Panc1 (cell line): ENCODE measurements around the gene EPHA6. TPM values are rescaled to one million over a fixed set of nuclear protein-coding genes. Genes with fewer than 3 reads are reported as not detected.

ENCODE experiments used
- ATAC-seq: fragments of 200-7000 bp; cut with Tn5 transposase; 2 replicates; pipeline ENCODE4 v1.9.1; 2020; ENCODE audit warnings: mild to moderate bottlenecking, moderate library complexity
- Bru-seq: library from RNA; stranded (reverse); fragments of 400-500 nt; gene quantifications from one replicate; lab custom pipeline; 2021; lab: Mats Ljungman, UMichigan
- BruChase-seq, 2 experiments: library from RNA; stranded (reverse); fragments of 400-500 nt; gene quantifications; one replicate each; lab custom pipeline; 2021; lab: Mats Ljungman, UMichigan
- BruUV-seq: library from RNA; stranded (reverse); fragments of 400-500 nt; replicated peaks from 2 replicates; lab custom pipeline; 2021; lab: Mats Ljungman, UMichigan
- CTCF ChIA-PET: fragments of 300-600 bp; sonication (Branson Sonifier 250); formaldehyde crosslinking; loops from one replicate; lab custom pipeline; 2022; ENCODE audit warnings: antibody characterized with exemption; lab: Charles Lee
- POLR2A ChIA-PET: fragments of 300-600 bp; sonication (Branson Sonifier 250); formaldehyde crosslinking; loops from one replicate; lab custom pipeline; 2022; ENCODE audit warnings: antibody characterized with exemption; lab: Charles Lee
- DNase-seq: peaks from one replicate; pipeline ENCODE4 v3.0.0-alpha.2; 2010; ENCODE audit warnings: low read depth, low spot score
- H3K27ac ChIP-seq: 2 replicates; pipeline ENCODE4 v1.5.1; 2011; ENCODE audit warnings: mild to moderate bottlenecking, low read length, inconsistent platforms
- H3K27me3 ChIP-seq: fragments of 200-500 bp; sonication (Bioruptor generic); 2 replicates; pipeline ENCODE4 v1.6.0; 2014; ENCODE audit warnings: low read length, inconsistent platforms; ENCODE audit not compliant: control insufficient read depth, insufficient read depth
- H3K36me3 ChIP-seq: fragments of 200-500 bp; sonication (Bioruptor generic); 2 replicates; pipeline ENCODE4 v1.5.1; 2014; ENCODE audit warnings: inconsistent platforms, mild to moderate bottlenecking, low read length, moderate library complexity; ENCODE audit not compliant: control insufficient read depth, insufficient read depth
- H3K4me1 ChIP-seq: 2 replicates; pipeline ENCODE4 v1.5.1; 2011; ENCODE audit warnings: inconsistent platforms, mild to moderate bottlenecking, low read length, moderate library complexity; ENCODE audit not compliant: control insufficient read depth, insufficient read depth
- H3K4me3 ChIP-seq, 2 experiments: 2 replicates each; pipeline ENCODE4 v1.5.1; 2011 to 2012; ENCODE audit warnings: low read depth in 2 of 2, low read length in 2 of 2, mild to moderate bottlenecking in 2 of 2, inconsistent platforms in 1 of 2, moderate library complexity in 1 of 2
- H3K9me3 ChIP-seq: fragments of 200-500 bp; sonication (Bioruptor generic); 2 replicates; pipeline ENCODE4 v1.5.1; 2014; ENCODE audit warnings: low read depth, mild to moderate bottlenecking, inconsistent platforms, low read length, moderate library complexity; ENCODE audit not compliant: control insufficient read depth, insufficient read depth
- POLR2AphosphoS5 ChIP-seq: IDR thresholded peaks from 2 replicates; pipeline ENCODE4 v1.6.1; 2012; ENCODE audit warnings: mild to moderate bottlenecking, low read depth, low read length, moderate library complexity
- SIN3A ChIP-seq: IDR thresholded peaks from 2 replicates; pipeline ENCODE4 v1.6.1; 2012; ENCODE audit warnings: low read depth, mild to moderate bottlenecking, low read length, moderate library complexity, borderline replicate concordance; ENCODE audit not compliant: insufficient read depth
- TCF7L2 ChIP-seq: IDR thresholded peaks from 2 replicates; pipeline ENCODE4 v1.6.1; 2011; ENCODE audit warnings: mild to moderate bottlenecking, low read depth, low read length, inconsistent platforms
- in situ Hi-C: cut with HindIII; loops from 2 replicates; pipeline ENCODE4 v1.10.0; 2016; ENCODE audit warnings: low sequenced_read_pairs, low pct_unique_long_range_greater_than_20kb
- intact Hi-C: fragments of 100-400 bp; cut with micrococcal nuclease; formaldehyde crosslinking; loops from one replicate; pipeline ENCODE4 v1.10.0; 2022; ENCODE audit not compliant: unreplicated experiment
- long read RNA-seq: library from polyadenylated mRNA; unstranded; transcript quantifications from one replicate; pipeline ENCODE4 v2.0.0, GENCODE V29; 2021; ENCODE audit not compliant: unreplicated experiment
- polyA plus RNA-seq: library from polyadenylated mRNA; unstranded; fragments of >200 nt; gene quantifications from one replicate; pipeline ENCODE4 v1.2.1, GENCODE V29; 2012; ENCODE audit warnings: missing spikeins; ENCODE audit not compliant: insufficient read length
- total RNA-seq: library from RNA; stranded (reverse); gene quantifications from one replicate; pipeline ENCODE4 v1.2.1, GENCODE V29; 2021; ENCODE audit not compliant: unreplicated experiment
- TF ChIP-seq, protein P1 (sequence below): fragments of 450-650 bp; IDR thresholded peaks from 2 replicates; pipeline ENCODE4 v1.5.1; 2017; ENCODE audit warnings: mild to moderate bottlenecking
- TF ChIP-seq, protein P2 (sequence below), 2 experiments: IDR thresholded peaks; 2 replicates each; pipeline ENCODE4 v1.6.1; 2011 to 2012; ENCODE audit warnings: low read depth in 2 of 2, control low read depth in 1 of 2, low read length in 1 of 2, mild to moderate bottlenecking in 1 of 2, moderate library complexity in 1 of 2; ENCODE audit not compliant: insufficient read depth in 1 of 2

The EPHA6 gene
- 0.57 TPM for total RNA-seq
- polyA plus RNA-seq: 0.24 TPM
- Bru-seq, nascent RNA: percentile 22 among the genes with signal in this experiment
- BruChase-seq, experiment 1, labeled RNA remaining after a 2-hour chase: percentile 19 among the genes with signal in this experiment
- BruChase-seq, experiment 2, labeled RNA remaining after a 6-hour chase: percentile 15 among the genes with signal in this experiment
- long read RNA-seq: 0 reads

DNA sequence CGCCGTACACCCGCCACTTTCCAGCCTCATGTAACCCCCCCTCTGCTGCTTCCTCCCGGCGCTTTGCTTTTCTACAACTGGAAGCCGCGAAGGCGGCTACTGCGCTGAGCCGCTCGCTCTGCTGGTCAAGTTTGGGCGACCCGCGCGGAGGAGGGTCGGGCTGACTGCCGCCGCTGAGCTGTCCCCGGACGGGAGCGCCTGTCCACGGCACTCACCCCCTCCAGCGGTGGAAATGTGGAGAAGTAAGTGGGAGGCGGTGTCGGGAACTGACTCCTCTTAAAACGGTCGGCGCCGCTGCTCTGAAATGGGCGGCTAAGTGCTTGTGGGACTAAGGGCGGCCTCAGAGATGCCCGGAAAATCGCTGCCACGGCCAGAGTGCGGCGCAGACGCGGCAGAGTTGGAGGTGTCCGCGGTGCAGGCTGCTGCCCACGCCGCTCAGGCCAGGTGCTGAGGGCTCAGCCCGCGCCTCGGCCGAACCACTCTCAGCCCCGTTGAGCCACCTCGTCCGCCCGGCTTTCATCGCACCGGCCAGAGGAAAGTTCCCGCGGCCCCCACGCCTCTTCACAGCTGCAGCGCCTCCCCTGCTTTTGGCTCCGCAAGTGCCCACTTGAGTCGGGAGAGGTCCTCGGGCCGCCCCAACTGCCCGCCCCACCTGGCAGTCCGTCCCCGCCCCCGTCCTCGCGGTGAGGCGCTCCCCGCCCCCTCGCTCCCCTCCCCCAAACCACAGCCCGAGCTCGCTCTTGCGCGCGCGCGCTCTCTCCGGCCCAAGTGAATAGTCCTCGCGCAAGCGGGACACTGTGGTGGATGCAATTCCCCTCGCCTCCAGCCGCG is at the start of gene EPHA6:
EPHA6 (plus strand) TSS at position 775 of the 831 bp plus-strand sequence.
- Histone ChIP-seq H3K27ac (no peak within 1 kb of the TSS), H3K27me3 (peaks cover 4% of the 10 kb centered on the region; the same call in 1 of the 2 replicates), H3K4me3 (peak within 1 kb of the TSS; percentile 41 to 46), H3K4me1 (no peaks in the 10 kb centered on the region; the same call in 1 of the 2 replicates), H3K36me3 (no peaks in the 10 kb centered on the region), H3K9me3 (no peaks in the 10 kb centered on the region)
- DNase-seq: no peak
- BruUV-seq: no TSS peak
- ChIA-PET POLR2A (no interaction called here), CTCF (no interaction called here)
- intact Hi-C loops (no loop called here), in situ Hi-C loops (no loop called here)
- TF ChIP-seq TCF7L2 (no peak), SIN3A (no peak), POLR2AphosphoS5 (no peak)
- TF ChIP-seq, protein P1, sequence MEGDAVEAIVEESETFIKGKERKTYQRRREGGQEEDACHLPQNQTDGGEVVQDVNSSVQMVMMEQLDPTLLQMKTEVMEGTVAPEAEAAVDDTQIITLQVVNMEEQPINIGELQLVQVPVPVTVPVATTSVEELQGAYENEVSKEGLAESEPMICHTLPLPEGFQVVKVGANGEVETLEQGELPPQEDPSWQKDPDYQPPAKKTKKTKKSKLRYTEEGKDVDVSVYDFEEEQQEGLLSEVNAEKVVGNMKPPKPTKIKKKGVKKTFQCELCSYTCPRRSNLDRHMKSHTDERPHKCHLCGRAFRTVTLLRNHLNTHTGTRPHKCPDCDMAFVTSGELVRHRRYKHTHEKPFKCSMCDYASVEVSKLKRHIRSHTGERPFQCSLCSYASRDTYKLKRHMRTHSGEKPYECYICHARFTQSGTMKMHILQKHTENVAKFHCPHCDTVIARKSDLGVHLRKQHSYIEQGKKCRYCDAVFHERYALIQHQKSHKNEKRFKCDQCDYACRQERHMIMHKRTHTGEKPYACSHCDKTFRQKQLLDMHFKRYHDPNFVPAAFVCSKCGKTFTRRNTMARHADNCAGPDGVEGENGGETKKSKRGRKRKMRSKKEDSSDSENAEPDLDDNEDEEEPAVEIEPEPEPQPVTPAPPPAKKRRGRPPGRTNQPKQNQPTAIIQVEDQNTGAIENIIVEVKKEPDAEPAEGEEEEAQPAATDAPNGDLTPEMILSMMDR: no peak
- TF ChIP-seq, protein P2, sequence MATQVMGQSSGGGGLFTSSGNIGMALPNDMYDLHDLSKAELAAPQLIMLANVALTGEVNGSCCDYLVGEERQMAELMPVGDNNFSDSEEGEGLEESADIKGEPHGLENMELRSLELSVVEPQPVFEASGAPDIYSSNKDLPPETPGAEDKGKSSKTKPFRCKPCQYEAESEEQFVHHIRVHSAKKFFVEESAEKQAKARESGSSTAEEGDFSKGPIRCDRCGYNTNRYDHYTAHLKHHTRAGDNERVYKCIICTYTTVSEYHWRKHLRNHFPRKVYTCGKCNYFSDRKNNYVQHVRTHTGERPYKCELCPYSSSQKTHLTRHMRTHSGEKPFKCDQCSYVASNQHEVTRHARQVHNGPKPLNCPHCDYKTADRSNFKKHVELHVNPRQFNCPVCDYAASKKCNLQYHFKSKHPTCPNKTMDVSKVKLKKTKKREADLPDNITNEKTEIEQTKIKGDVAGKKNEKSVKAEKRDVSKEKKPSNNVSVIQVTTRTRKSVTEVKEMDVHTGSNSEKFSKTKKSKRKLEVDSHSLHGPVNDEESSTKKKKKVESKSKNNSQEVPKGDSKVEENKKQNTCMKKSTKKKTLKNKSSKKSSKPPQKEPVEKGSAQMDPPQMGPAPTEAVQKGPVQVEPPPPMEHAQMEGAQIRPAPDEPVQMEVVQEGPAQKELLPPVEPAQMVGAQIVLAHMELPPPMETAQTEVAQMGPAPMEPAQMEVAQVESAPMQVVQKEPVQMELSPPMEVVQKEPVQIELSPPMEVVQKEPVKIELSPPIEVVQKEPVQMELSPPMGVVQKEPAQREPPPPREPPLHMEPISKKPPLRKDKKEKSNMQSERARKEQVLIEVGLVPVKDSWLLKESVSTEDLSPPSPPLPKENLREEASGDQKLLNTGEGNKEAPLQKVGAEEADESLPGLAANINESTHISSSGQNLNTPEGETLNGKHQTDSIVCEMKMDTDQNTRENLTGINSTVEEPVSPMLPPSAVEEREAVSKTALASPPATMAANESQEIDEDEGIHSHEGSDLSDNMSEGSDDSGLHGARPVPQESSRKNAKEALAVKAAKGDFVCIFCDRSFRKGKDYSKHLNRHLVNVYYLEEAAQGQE (IDR thresholded peaks at IDR 0.05; ENCODE audit: insufficient read depth in 1 of 2, low read depth in 2 of 2, low read length in 1 of 2): no peak
- peak; percentile 69 for ATAC-seq

DNA sequence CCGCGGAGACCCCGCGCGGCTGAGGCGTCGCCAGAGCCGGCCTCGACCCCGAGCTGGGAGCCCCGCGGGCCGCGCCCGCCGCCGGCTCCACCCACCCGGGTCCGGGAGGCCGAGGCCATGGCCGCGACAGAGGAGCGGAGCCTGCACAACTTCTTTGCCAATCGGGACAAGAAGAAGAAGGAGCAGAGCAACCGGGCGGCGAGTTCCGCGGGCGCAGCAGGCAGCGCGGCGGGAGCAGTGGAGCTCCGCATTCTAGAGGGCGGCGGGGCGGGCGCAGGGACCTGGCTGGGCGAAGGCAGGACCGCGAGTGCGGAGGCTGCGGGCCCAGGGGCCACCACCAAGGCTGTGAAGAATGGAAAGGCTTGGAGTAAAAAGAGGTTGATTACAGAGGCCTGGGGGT is 37.6 kb upstream of the EPHA6 start:
- intact Hi-C loops: no loop called here

More for the DNA sequence above, 37.6 kb upstream of the EPHA6 start:
- no peaks in the 10 kb centered on the region for H3K4me1 ChIP-seq
- H3K27me3 ChIP-seq: no peaks in the 10 kb centered on the region
- H3K9me3 ChIP-seq: no peaks in the 10 kb centered on the region
- ChIA-PET CTCF (no interaction called here), POLR2A (no interaction called here)
- H3K4me3 ChIP-seq: no peak overlapping the region
- no TSS peak for BruUV-seq
- TF ChIP-seq SIN3A: no peak
- TF ChIP-seq, protein P1: no peak
- no peak for TF ChIP-seq TCF7L2
- TF ChIP-seq, protein P2 (IDR thresholded peaks at IDR 0.05; ENCODE audit: insufficient read depth in 1 of 2, low read depth in 2 of 2, low read length in 1 of 2): no peak
- no peak for TF ChIP-seq POLR2AphosphoS5
- in situ Hi-C loops: no loop called here
- no peak for ATAC-seq
- H3K36me3 ChIP-seq: no peaks in the 10 kb centered on the region
- no peak for DNase-seq
- H3K27ac ChIP-seq: no peak overlapping the region
